ENCODE data around the gene TSPEAR.

- TF ChIP-seq CTCF (IDR thresholded peaks at IDR 0.05), result no peak
- TF ChIP-seq ZFX (IDR thresholded peaks at IDR 0.05; ENCODE audit: borderline replicate concordance), result no peak
Observed at GRCh38 chr21:44603911-44604310, 107.5 kb downstream of the TSPEAR start.

All from 22Rv1 (cell line).